DOHH2 (cell line): ENCODE data around the gene ANOS1.

Source experiments
- CTCF ChIP-seq: fragments of 200-600 bp; sonication (generic); IDR thresholded peaks from one replicate; pipeline ENCODE4 v1.5.1; 2014; ENCODE audit warnings: antibody characterized with exemption, mild to moderate bottlenecking, low read depth, low read length; ENCODE audit not compliant: poor library complexity, severe bottlenecking
- EZH2phosphoT487 ChIP-seq: fragments of 200-600 bp; sonication (generic); IDR thresholded peaks from 2 replicates; pipeline ENCODE4 v1.6.1; 2017; ENCODE audit warnings: borderline replicate concordance, mild to moderate bottlenecking, antibody characterized with exemption, low read length, moderate library complexity, mixed read lengths

GRCh38 chrX:8755813-8756212, 23.9 kb upstream of the ANOS1 start:
- TF ChIP-seq CTCF (no peak), EZH2phosphoT487 (no peak)
